GM18873 (cell line): ENCODE results near the gene BCORL1.

ENCODE experiments used
- ATAC-seq: cut with Tn5 transposase; IDR thresholded peaks from one replicate; pipeline ENCODE4 v1.9.1; 2021; ENCODE audit warnings: mild to moderate bottlenecking, moderate library complexity, moderate number of reproducible peaks; ENCODE audit not compliant: unreplicated experiment, low FRiP score

Gene BCORL1, protein sequence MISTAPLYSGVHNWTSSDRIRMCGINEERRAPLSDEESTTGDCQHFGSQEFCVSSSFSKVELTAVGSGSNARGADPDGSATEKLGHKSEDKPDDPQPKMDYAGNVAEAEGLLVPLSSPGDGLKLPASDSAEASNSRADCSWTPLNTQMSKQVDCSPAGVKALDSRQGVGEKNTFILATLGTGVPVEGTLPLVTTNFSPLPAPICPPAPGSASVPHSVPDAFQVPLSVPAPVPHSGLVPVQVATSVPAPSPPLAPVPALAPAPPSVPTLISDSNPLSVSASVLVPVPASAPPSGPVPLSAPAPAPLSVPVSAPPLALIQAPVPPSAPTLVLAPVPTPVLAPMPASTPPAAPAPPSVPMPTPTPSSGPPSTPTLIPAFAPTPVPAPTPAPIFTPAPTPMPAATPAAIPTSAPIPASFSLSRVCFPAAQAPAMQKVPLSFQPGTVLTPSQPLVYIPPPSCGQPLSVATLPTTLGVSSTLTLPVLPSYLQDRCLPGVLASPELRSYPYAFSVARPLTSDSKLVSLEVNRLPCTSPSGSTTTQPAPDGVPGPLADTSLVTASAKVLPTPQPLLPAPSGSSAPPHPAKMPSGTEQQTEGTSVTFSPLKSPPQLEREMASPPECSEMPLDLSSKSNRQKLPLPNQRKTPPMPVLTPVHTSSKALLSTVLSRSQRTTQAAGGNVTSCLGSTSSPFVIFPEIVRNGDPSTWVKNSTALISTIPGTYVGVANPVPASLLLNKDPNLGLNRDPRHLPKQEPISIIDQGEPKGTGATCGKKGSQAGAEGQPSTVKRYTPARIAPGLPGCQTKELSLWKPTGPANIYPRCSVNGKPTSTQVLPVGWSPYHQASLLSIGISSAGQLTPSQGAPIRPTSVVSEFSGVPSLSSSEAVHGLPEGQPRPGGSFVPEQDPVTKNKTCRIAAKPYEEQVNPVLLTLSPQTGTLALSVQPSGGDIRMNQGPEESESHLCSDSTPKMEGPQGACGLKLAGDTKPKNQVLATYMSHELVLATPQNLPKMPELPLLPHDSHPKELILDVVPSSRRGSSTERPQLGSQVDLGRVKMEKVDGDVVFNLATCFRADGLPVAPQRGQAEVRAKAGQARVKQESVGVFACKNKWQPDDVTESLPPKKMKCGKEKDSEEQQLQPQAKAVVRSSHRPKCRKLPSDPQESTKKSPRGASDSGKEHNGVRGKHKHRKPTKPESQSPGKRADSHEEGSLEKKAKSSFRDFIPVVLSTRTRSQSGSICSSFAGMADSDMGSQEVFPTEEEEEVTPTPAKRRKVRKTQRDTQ (N-terminal part only)

DNA sequence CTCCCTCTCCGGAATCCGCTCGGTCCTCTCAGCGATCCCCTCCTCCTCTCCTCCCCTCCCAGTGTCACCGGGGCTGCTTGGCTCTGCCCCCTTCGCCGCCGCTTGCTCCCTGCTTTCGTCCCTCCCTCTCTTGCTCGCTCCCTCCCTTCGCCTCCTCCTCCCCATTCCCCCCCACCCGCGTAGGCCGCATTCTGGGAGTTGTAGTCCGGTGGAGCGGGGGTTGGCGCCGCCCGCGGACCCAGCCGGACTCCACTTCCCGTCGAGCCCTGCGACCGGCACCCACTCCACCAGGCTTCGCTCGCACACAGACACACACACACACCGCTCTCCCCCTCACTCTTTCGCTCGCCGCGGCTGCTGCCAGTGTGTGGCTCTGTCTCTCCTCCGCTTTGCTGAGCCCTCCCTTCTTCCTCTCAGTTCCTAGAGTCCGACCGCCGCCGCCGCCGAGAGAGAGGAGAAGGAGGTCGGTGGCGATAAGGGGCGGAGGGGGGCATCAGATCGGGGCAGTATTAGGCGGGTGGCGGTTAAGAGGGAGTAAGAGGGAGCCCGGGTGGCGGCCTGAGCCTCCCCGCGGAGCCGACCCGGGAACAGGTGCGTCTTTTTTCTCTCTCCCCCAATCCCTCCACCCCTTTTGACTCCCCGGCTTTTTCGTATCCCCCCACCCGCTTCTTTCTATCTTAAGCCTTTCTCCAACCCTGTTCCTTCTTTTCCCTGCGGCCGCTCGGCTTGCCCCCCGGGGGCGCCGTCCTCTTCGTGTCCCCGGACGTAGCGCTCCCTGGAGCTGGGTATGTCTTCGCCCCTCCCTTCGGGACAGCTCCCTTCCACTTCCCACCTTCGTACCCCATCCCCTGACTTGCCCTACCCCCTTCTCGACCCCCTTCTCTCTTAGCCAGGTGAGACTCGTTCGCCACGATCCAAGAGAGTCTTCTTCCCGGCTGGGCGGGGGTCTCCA is at the start of gene BCORL1:
BCORL1 (plus strand) TSS at position 336 of the 952 bp plus-strand sequence. CDS start 22,597 bp downstream, outside the sequence.
- peak; percentile 84 for ATAC-seq

DNA sequence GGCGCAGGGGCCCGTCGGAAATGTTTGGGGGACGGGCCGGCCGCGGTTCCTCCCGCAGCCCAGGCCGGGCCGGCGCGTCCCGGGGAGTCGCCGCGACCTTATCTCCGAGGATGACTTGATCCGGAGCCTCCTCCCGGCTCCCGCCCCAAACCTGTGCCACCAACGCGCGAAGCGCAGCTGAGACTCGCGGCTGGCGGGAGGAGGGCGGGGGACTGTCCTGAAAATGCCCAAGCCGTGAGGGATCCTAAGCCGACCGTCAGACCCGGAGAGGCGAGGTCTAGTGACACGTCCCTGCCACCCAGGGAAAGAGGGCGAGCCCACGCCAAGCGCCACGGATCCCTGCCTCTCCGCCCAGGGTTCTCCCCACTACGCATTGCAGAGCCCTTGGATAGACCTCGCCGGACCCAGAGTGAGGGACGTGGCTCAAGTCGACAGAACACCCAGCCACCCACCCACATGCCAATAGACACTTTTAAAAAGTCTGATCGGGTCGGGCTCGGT is 49.6 kb upstream of the BCORL1 start:
- ATAC-seq, result no peak

DNA sequence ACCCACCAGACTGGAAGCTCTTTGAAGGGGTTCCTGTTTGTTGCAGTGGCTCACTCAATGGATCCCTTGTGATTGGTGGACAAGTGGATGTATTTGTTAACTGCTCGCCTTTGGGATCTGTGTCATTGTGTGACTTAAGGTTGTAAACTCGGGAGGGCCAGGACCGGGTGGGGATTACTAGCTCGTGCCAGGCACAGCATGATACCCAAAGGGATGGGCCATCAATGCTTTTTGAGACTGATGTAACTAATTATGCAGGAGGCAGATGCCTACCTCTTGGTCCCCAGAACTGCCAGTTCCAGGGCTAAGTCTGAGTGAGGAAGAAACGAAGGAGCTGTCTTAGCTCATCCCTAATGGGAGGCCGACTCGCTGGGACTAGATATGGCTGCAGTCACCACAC is 48.7 kb upstream of the BCORL1 start:
- no peak for ATAC-seq

DNA sequence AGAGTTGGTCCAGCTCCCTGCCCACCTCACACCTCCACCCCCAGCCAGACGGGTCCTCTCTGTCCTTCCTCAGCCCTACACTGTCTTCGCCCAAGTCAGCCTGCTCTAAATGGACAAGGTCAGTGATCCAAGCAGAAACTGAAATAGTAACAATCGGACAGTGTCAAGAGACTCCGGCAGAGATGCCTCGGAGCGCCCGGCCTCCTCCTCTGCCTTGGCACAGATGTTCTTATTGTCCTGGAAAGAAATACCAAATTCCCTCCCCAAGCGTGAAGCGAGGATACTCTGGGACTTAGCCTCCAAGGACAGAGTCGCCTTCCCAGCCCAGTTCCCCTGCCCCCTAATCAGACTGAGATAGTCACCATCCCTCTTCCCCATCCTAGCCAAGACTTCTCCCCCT is 48.0 kb upstream of the BCORL1 start:
- no peak for ATAC-seq

DNA sequence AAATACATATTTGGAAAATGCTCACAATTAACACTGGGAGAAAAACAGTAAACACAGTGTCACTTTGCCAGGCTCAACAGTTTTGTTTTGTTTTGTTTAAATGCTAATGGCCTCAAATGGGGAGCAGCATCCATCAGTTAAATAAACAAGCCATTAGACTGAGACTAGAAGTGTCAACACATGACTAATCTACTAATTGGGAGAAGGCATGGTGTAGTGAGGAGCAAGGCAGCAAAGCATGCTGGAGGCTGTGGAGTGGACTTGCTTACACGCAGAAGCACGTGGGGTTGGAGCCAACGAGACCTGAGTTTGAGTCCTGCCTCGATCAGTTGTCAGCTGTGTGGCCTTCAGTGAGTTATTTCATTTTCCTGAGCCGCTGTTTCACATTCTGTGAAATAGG is 47.5 kb upstream of the BCORL1 start:
- ATAC-seq, result no peak

DNA sequence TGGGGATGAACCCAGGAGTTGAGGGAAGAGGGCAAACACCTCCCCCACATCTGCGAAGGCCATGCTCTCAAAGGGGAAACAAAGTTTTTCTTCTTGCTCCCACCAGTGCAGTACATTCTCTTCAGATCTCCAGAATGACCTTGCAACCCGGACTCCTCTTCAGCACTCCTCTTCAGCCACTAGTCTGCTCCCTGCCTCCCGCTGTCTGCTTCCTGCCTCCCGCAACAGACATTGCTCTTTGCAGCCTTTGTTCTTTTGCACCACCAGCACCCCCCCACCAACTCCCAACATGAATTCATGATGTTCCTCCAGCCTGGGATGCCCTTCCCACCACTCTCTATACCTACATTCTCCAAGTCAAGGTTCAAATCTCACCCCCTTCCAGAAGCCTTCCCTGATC is 44.4 kb upstream of the BCORL1 start:
- ATAC-seq, result no peak

DNA sequence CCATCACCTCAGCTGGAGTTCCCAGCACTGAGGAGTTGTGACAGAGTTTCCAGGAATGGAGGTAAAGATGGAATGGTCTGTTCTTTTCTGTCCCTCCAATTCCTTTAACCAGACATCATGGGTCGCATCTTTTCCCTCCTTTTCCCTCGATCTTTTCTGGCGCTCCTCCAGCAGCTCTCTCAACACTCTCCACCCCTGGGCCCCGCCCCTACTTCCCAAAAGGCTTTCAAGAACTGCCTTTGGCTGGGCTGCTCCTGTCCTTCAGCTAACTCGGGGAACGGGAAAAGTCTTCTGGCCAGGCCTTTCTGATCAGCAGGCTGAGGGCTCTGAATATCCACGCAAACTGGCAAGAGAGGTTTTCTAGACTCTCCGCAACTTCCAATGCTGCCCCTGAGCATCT is 42.4 kb upstream of the BCORL1 start:
- ATAC-seq, result no peak

DNA sequence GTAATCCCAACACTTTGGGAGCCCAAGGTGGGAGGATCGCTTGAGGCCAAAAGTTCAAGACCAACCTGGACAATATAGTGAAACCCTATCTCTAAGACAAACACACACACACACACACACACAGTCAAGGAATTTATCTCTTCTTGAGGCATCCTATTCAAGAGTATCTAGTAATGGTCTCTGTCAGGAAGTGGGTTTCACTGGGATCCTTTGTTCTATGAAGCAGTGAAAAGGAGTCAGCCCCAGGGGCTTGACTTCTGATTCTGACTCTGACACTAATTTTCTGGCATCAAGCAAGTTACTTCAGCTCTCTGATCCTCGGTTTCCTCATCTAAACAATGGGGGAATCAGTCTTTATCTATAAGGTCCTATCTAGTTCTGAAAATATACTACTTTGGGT is 41.7 kb upstream of the BCORL1 start:
- no peak for ATAC-seq

DNA sequence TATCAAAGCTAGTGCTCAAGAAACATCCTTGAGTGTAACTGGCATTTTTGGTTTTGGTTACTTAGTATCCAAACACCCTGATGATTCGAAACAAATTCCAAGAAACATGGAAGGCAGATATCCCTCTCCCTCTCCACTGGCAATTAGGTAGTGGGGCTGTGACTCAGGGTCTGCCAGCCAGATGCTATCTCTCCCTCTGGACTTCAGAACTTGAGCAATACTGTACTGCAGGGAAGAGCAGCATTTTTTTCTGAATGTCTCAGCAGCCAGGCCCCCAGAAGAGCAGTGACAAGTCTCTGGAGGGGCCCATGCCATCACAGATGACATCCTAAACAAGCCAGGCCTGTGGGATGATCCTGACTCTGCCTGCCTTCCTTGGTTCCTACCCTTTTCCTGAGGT is 37.3 kb upstream of the BCORL1 start:
- no peak for ATAC-seq

DNA sequence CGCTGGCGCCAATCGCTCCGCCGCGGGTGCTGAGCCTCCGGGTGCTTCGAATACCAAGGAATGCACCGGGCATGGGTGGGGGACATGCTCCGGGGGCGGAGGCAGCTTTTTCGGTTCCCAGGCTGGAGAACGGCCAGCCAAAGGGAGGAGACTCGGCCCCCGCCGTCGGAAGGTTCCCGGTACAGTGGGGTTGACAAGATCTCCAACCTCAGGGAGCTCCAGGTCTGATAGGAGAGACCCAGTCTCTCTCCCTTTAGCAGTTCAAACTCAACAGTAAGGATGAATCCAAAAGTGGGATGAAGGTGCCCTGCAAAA is 29.1 kb upstream of the BCORL1 start:
- ATAC-seq, result no peak

DNA sequence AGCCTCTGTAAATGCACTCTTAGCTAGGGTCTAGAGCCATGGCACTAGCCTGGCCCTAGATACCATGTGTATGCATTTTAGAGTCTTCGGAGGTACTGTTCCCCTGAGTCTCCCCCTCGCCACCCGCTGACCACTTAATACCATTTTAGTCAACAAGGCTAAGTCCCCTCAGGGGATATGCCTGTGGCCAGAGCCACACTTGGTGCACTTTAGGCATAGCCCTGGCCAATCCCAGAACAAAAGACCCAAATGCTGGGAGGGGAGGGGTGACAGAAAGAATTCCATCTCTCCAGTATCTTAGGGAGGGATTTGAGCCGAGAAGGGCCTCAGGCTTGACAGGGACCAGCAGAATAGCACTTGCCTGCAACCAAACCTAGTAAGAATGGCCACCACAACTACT is 28.6 kb upstream of the BCORL1 start:
- ATAC-seq, result no peak

DNA sequence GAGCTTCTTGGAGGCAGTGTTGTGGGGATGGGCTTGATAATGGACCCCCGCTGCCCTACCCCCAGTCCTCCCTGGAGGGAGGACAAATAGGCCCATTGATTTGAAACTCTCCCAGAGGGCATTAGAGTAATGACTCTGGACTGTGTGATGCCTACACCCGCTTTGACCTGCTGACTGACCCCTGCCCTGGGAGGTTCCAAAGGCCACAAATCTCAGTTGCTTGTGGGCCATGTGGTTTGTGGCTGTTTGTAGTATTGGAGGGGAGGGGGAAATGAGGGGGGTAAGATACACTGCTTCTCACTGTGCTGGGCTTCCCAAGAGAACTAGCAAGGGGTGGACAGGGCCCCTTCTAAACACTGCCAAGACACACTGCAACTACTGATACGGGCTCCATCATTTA is 27.6 kb upstream of the BCORL1 start:
- ATAC-seq, result no peak

DNA sequence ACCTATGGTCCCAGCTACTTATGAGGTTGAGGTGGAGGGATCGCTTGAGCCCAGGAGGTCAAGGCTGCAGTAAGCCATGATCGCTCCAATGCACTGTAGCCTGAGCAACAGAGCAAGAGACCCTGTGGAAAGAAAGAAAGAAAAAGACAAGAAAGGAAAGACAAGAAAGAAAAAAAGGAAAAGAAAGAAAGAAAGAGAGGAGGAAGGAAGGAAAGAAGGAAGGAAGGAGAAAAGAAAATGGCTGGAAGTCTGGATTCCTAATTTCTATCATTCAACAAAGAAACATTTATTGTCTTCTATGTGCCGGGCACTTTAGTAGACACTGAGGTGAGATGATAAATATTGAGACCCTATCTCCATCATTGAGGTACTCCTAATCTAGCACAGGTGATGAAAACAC is 26.8 kb upstream of the BCORL1 start:
- ATAC-seq, result no peak

DNA sequence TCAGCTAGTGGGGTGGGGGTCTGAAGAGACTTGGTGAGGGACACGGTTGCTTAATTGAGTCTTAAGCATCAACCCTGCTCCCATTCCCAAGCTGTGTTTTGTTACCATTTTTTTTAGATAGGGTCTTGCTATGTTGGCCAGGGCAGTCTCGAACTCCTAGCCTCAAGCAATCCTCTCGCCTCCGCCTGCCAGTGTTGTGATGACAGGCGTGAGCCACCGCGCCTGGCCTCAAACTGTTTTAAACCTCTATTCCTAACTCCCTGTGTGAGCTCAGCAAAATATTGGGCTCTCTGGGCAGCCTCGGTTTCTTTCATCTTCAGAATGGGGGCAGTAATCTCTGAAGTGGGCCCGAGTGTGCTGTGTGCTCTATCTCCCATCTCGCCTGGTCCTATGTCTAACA is 26.3 kb upstream of the BCORL1 start:
- ATAC-seq, result no peak

DNA sequence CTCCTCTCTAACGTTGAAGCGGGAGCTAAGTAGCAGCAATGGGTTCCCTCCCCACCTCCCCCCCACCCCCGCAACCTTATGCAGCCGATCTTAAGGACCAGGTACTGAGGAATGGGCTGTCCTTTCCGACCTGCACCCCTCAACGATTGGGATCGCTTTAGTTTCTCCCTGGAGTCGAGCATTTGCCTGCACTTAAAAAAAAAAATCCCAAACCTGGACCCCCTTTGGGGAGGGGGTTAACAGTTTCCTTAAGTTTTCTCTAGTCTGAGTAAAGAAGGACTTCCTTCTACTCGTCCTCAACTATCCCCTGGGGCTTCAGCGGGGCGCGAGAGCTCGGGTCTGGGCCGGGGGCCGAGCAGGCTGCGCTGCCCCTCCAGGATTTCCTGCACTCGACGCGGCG is 25.7 kb upstream of the BCORL1 start:
- ATAC-seq, result no peak

DNA sequence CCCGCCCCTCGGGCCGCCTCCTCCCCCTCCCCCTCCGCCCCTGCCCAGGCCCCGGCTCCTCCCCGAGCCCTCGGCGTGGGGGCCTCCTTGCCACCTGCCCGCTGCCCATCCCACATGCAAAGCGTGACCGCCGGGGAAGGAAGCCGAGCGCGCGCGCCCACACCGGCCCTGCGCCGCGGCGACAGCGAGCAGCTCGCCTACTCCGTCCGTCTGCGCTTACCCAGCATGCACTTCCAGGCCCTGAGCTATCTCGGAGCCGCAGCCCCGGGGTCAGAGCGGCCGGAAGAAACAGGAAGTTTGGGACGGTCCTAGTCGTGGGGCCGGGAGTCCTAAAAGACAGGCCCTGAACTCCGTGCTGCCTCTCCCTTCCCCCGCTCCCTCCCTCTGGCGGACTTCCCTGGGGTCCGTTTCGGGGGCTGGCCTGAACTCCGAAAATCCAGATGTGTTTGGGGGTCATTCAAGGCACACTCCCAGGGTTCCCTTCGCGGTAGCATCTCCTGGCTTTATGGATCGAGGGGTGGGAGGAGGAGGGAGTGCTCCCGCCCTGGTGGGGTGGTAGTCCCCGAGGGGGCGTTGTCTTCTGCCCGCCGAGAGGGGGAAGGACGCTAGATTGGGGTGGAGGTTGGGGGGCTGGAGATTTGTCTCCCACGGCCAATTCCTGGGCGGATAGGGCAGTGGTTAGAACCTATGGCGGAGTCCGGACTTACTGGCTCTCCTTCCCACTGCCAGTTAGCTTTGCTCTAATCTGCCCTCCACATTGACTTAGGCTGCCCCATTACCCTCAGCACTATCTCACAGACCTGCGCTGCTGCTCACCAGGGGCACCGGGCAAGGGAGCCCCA is 25.0 kb upstream of the BCORL1 start:
- peak; percentile 61 for ATAC-seq

DNA sequence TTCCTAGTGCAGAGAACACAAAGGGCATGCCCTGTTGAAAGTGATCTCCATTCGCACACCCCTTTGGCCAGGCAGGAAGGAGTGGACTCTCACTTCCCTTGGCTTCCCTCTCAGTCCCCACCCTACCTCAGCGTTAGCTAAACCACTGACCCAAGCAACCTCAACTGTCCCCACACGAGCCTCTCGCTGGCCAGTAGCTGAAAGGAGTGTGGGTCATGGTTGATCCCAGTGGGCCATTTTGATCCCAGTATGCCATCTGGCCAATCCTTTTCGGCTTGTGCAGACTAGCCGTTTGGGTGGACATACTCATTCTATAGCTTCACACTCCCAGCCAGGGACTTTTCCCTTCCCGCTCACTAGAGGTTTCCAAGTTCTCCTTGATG is 24.4 kb upstream of the BCORL1 start:
- ATAC-seq, result no peak

DNA sequence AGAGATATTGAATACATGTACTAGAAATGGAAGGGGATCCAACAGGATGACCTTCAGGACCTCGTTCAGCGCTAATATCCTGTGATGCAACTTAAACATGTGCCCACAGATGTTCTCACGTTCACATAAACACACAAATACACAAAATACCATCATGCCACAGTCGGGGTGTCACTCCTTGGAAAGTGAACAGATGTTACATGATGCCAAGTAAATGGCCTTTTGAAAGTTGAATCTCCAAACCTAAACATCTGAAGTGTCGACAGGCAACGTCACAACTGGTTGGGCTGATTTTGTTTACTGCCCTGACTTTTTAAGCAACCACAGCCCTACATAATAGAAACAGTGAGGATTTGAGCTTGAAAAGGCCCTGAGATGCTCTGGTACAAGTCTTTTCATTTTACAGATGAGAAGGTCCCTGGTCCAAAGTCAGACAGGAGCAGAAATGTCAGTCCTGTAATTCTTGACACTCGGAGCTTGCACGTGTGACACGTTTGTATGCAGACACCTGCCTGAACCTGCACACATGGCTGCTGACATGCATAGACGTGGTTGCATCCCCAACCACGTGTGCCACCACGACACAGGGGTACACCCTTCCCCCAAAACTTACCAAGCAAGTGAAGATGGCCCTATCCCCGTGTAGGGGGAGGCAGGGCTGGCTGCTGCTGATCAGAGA is 23.5 kb upstream of the BCORL1 start:
- no peak for ATAC-seq
